ENCODE results near the gene PTPRO.
A peak's percentile ranks its signal among the peaks of the same experiment; 100 is the strongest.

PTPRO gene

DNA sequence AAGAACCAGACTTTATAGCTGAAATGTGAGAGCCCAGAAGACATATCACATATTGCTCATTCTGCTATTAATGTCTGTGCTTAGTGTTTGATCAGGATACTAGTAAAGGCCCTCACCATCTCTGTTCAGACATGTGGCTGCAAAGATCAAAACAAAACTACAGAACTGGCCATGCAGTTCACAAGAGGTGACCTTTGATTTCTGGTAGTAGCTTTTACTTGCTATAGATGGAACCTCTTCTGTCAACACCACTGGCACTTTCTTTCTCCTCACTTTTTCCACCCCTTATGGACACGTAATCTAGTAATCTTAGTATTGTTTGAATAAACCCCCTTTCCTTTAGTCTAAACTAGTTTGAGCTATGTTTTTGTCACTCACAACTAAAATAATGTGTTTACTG, 252.0 kb downstream of the PTPRO start:
- no peak for DNase-seq

DNA sequence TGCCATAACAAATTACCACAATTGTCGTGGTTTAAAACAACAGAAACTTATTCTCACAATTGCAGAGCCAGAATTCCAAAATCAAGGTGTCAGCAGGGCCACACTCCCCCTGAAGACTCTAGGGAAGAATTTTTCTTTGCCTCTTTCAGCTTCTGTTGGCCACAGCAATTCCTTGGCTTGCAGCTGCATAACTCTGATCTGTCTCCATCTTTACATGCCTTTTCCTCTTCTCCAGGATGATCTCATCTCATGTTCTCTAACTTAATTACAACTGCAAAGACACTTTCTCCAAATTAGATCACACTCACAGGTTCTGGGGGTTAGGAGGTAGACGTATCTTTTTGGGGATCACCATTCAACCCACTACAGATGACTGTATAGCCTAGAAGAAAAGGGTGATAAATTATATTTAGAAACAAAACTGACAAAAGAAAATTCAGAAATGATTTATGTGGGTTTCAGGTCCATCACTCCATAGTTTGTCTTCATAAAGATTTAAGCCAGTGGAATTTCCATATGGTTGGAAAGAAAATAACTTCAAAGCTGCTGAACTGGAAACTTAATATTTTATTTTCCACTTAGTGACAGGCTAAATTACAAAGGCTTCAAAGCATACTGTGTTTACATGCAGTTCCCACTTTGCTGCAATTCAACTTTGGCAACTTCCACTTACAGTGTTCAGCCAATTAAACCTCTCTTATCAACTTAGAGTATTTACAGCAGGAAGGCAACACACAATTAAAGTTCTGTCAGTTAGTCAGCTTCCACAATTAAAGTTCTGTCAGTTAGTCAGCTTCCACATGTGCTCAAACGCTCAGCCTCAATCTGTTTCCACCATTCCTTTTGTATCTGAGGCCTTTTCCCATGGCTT, 253.6 kb downstream of the PTPRO start:
- peak; percentile 38 for DNase-seq

DNA sequence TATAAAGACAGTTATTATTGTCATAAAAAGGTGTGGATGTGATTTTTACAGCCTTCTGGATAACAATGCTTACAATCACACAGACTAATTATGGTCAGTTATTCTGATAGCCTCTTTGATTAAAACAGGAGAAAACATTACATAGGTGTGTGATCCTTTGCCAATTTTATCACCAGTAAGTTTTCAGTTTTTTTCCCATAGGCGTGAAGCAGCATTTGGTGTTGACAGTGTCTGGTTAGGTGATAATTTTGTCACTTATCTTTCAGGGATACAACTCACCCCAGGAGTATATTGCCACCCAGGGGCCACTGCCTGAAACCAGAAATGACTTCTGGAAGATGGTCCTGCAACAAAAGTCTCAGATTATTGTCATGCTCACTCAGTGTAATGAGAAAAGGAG, 258.1 kb downstream of the PTPRO start:
- no peak for DNase-seq

DNA sequence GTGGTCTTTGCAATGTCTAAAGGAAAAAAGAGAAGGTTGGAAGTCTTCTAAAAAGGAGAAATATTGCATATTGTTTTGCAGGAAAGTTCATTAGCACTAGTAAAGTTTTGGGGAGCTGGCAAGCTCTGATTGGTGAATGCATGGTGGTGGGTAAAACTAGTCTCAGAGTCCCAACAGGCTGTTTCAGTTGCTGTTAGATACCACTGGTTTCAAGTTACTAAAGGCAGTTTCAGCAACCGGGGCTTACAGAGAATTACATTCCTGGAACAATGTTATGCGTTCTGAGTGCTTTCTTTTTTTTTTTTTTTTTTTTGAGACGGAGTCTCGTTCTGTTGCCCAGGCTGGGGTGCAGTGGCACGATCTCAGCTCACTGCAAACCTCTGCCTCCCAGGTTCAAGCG, 258.7 kb downstream of the PTPRO start:
- peak; percentile 56 for DNase-seq

DNA sequence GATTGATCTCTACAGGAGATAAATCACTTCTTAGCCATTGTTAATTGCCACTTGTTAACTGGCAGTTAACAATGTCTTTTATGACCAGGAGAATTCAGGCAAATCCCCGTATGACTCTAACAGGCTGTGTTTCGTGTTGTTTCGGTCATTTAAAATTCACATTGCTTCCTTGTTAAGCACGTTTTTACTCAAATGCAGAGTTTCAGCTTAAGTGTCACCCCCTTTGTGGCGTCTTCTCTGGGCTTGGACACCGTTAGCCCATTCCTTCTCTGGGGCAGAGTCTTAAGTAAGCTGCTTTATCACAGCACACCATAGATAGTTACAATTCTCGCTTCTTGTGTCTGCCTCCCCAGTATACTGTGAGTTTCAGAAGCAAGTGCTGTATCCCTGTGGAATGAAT, 261.5 kb downstream of the PTPRO start:
- no peak for DNase-seq

DNA sequence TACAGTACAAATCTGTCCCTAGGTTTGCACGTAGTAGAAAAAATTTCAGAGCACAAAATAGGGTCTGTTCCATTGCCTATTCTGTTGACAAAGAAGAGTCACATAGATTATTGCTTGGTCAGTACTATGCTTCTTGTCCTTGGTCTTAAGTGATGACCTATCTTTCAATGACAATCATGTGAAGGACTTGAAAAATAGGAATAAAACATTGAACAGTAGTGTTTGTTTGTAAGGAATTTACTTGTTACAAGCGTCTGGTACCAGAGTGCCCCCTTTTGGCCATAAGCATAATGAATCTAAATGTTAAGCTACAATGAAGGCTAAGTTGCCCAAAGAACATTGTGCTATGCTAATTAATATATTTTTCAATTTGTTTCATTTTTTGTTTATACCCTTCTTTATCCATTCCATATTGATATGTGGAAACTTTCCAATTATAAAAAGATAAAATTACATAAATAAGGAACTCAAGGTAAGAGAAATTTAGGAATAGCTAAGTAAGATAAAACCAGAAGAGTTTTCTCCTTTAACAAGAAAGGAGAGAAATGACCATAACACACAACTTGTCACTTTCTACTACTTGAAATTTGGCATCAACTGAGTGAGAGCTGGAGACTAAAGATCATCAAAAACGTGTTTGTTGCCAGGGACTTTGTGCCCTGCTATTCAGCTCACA, 262.2 kb downstream of the PTPRO start:
- DNase-seq = peak; percentile 63

DNA sequence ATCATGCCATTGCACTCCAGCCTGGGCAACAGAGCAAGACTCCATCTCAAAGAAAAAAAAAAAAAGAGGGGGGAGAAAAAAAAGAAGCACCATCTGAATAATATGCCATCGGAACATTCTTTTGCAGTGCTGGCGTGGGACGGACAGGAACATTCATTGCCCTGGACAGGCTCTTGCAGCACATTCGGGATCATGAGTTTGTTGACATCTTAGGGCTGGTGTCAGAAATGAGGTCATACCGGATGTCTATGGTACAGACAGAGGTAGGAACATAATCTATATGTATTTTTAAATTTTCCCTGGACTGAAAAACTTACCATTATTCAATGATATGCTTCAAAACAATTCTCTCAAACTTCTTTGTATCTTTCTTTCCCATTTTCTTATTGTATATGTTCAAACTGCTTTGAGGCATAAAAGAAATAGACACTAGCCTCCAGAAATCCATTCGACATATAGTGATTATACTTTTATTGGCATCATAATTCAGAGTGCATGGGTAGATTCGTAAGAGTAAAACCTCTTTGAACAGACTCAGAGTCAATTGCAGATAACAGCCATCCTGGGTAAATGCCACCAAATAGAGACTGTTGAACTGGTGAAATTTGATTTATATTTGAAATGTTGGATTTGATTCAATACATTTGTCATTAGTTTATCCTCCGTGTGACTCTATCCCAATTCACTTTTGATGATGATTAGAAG, 267.2 kb downstream of the PTPRO start:
- DNase-seq = no peak

DNA sequence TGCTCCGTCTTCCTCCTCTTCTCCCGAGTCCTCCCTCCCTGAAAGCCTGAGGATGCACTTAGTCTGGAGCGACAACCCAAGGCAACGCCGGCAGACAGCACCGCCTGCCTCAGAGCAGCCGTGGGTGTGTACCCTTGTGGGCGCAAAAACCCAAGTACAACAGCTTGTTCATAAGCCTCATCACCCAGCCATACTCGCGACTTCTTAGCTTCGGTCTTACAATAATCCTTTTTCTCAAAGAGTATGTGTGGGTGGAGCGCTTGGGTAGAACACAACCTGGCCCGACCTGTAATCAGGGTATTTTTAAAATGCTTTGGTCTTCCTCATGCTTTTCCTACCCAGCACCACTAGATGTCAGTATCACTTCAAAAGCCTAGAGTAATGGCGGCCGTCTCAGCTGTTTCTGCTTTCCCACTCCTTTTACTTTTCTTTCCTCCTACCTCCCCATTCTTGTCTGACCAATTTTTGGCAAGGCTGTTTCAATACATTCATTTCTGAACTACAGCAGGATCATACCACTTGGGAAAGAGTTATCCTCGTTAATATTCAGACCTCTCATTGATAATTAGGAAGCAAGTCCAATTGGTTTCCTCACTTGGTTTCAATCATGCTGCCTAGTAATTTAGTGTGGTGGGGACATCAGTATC, 268.0 kb downstream of the PTPRO start:
- peak; percentile 75 for DNase-seq

DNA sequence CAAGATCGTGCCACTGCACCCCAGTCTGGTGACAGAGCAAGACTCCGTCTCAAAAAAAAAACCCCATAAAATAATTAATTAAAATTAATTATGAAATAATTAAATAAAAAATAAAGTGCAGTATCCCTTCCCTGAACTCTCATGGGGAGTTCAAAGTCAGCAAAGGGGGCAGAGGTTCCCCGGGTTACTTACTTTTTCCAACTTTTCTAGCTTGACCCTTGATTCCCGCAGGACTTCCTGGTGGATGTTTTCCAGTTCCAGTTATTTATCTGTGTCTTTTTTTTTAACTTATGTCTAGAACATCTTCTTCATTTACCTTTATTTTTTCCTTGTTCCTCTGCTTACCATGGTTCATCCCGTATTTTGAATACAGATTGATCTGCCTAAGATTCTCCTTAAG, 269.5 kb downstream of the PTPRO start:
- DNase-seq = no peak

DNA sequence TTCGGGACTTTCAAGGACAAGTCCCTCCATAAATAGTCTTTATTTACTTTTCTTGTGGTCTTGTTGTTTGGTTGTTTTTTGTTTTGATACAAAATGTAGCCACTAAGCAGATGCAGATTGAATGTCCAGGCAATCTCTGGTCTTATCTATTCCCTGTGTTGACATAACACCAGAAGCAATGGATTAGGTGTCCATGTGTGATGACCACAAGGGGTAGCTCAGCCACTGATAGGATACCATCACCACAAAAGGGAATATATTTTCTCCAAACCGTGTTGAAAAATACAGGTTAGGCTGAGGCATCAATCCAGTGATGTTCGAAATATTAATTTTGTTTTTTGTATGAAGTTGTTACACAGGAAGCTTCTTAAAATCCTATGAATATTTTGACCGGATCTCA, 270.6 kb downstream of the PTPRO start:
- DNase-seq = no peak

DNA sequence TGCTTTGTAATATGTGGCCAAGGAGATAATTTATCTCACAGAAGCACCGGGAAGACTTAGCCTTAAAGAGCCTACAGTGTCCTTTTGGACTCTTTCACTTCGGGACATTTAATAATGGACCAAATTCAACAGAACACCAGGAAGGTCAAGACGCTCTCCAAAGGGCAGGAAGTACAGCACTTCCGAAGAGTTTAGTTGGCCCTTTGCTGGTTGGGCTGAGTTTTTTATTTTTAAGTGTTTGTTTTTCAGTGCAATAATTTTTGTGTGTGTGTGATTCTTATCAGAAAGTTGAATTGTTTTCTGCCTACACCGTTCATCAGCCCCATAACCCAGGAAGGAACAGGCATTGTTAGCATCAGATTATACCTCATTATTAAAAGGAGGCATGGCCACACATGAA, 273.9 kb downstream of the PTPRO start:
- DNase-seq = no peak

DNA sequence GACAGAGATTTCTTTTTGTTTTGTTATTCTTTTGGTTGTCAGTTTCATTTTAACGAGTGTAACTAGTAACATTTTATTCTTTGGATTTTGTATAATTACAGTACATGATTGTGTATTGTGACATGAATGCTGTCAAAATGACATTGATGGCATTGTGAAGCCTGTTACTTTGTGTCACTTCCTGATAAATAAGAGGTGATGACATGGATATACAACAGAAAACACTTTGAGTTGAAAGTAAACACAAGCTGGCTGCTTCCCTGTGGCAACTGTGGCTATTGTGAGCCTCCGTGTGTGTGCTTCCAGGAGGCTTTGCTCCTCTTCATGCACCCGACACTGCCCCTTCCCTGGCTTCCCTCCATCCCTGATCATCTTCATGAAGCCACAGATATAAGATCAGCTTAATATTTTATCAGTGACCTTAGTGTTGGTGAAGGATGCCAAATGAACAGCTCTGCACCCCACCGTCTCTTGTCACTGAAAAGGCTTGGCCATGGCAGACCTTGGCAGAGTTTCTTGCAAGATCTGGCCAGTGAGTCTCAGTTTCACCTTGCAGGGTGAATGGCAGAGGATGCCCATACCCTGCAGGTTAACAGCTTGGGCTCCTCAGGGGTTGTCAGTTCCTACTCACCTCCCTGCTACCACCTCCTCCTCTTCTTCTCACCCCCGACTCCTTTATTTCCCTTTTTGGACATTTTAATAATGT, 275.0 kb downstream of the PTPRO start:
- DNase-seq = no peak

DNA sequence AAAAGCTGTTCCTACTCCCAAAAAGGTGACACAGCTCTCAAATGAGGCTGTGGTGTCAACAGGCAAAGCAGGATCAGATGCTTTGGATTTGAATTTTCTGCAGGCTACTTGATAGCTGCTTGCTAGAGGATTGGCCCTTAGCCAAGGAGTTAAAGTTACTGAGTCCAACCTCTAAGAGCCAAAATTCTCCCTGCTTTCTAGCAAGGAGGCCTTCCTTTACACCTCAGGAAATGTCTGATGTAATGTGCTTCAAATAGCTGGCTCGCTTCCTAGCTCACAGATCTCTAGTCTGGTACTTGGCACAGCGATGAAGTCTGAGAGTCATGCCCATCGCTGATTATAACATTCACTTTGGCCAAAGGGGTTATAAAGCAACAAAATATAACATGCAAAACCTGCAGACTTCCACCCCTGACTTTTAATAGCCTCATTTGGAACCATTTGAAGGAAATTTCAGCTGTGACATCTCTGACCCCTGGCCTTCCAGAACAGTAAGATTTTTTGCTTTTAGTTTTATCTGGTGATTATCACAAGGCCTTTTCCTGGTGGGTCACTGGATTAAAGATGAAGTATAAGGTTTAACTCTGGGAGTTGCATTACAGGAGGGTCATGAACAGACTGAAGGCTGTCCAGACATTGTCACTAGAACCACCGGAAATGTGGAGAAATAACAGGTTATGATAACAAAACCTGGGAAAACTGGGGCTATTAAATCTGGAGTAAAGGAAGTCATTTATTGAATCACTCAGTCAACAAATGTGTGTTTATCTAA, 277.1 kb downstream of the PTPRO start:
- peak; percentile 84 for DNase-seq

DNA sequence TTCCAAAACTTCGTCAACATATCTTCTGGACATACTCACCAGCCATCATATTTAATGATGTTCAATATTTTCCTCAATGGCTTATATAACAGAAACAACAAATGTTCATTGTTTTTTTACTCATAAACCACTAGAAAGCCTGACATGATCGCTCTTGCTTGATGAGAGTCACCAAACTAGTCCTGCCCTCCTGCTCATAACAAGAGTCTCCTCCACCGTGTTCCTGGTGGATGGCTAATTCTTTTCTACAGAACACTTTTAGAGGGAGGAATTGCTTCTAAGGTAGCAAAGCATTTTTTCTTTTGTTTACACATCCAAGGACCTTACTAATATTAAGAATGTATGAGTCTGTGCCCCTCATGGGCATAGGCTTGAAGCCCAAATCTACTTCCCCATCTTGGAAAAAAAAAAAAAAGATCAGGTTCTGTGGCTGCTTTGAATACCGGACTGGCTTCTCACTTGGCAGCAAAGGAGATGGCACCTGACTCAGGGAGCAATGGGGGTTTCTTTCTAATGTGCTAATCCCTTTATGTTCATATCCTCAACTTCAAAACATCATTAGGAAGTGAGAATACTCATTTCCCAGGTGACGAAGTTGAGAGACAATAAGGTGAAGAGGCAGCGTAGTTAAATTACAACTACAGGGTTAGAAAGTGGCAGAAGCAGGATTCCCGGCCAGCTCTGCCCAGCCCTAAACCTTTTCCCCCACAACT, 278.1 kb downstream of the PTPRO start:
- no peak for DNase-seq

DNA sequence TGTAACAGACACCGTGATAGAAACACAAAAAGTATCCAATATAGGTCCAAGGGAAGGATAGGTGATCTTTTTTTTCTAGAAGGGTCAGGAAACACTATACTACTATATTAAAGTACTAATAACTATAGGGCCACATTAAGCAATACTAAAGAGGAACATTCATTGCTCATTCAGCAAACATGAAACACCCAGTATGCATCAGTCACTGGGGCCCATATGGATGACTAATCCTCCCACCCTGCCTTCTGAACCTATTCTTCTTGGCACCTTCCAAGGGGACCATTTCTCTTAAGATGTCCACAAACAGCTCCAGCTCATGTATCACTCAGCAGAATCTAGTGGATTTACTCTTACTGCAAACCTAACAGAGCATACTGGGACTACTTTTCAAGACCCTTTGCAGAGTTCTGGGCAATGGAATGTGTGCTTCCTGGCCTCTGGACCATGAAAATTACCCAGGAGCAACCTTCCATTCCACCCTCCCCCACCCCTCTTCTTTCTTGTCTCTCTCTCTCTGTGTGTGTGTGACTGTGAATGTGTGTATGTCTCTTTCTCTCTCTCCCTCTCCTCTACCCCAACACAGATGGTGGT, 279.0 kb downstream of the PTPRO start:
- DNase-seq = peak; percentile 89

DNA sequence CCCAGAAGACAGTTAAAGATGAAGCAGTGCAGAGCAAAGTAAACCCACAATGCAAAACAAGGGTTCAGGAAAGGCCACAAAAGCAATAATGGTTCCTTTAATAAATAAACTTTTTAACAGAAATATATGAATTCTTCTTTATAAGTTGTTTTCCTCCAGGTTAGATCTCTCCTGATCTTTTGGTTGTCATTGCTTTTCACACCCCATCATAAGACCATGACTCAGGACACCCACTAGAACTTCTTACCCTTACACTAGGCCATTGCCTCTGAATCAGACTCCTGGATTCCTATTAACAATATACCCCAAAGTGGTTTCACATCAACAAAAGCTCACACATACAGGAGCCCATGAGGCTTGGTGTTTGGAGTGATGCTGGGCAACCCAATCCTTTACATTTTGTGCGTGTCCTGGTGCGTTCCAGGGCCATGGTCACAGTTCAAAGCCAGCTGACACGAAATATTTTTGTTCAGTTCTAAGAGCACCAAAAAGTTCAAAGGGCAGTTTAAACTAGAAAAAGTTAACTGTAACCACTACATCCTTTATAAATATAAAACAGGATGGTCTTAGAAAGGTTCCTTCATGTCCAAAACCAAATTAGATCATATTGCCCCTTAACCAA, 279.9 kb downstream of the PTPRO start:
- DNase-seq = no peak

DNA sequence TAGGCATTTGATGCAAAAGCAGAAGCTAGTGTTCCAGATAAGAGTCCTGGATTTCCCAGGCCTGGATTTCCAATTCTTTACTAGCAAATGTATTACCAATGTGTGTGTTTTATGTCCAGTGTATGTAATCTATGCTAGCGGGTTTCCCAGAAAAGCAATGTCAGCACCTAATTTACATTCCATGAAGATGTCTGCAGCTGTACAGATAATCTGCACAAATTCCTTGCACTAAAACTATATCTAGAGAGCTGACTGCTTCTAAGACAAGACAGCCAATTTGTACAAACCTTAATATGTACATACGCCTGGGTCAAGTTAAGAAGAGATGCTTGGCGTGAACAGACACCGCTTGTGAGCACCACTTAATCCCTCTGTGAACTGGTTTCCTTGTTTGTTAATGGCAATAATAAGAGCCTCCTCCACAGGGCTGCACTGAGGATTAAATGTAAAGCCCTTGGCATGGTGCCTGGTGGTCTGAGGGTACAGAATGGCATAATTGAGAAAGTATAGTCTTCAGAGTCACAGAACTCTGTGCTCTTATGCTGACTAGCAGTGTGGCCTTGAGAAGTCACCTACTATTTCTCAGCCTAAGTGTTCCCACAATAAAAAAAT, 281.3 kb downstream of the PTPRO start:
- DNase-seq = peak; percentile 60

DNA sequence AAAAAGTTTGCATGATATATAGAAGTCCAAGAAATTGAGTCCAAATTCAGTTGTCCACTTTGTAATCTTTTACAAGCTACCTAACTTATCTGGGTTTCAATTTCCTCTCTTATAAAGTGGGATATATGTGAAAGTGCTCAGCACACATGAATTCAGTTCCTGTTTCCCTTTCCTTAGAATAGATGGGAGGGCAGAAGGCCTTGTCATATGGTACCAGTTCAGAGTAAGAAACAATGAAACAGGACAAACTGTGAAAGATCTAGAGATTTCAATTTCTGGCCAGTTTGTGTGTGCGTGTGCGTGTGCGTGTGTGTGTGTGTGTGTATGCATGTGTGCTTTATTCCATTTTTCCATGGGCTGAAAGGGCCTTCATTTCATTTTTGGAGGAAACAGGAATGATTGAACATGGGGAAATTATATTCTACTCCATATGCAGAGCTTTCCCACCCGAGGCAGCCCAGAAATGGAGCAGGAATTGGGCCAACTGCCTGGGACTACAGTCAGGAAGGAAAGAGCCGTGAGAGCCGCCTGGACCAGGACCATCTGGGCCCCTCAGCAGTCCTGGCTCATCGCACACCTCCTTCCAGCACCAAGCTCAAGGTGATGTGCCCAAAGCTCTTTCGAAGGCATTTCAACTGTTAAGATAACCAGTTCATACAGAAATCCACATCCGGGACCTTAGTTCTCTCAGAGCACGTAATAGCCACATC, 283.7 kb downstream of the PTPRO start:
- no peak for DNase-seq

DNA sequence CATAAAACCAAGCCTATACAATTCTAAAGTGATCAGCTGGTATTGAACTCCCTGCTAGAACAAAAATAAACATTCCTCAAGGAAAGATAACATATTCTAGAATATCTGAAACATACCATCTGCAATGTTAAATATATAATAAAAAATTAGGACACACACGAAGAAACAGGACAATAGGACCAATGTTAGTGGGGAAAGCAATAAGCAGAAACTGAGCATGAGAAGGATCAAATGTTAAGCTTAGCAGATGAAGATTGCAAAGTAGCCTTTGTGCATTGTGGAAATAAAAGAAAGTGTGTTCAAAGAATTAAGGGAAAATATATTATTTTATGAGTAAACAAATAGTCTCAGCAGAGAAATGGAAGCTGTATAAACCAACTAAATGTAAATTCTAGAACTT, 286.1 kb downstream of the PTPRO start:
- DNase-seq = no peak

Data from fibroblast of skin of right quadriceps (primary cell).